SK-N-SH (cell line): ENCODE results near the gene SYT7. TPM values are rescaled to one million over a fixed set of nuclear protein-coding genes. Genes with fewer than 3 reads are reported as not detected.

Experiments used
- CTCF ChIA-PET: fragments of 300-600, 350-600 bp; formaldehyde crosslinking; extraction: SDS; loops from one replicate; lab custom pipeline; 2021; lab: Yijun Ruan, JAX
- POLR2A ChIA-PET: fragments of 350-600 bp; sonication (Branson Sonifier 250); formaldehyde crosslinking; extraction: SDS; loops from one replicate; lab custom pipeline; 2020; ENCODE audit warnings: antibody characterized with exemption, inconsistent platforms; lab: Yijun Ruan, JAX
- DNase-seq: peaks from one replicate; pipeline ENCODE4 v3.0.0; 2012
- H2AFZ ChIP-seq: fragments of 200-600 bp; sonication (generic); 2 replicates; pipeline ENCODE4 v1.8.1; 2016; ENCODE audit warnings: antibody characterized with exemption, mild to moderate bottlenecking, low read depth
- H3F3A ChIP-seq: fragments of 200-600 bp; sonication (generic); replicated peaks from 2 replicates; pipeline ENCODE3; 2016; ENCODE audit warnings: antibody characterized with exemption, mild to moderate bottlenecking; ENCODE audit not compliant: insufficient read depth
- H3K27ac ChIP-seq, 2 experiments: fragments of 200-500 bp in 1 of 2; fragments of 200-600 bp in 1 of 2; sonication (Bioruptor generic) in 1 of 2; sonication (generic), shearing (Covaris generic) in 1 of 2; 2 replicates each; pipeline versions ENCODE4 v1.5.1 to v1.6.1; 2014 to 2016; ENCODE audit warnings: low read depth in 2 of 2, inconsistent platforms in 1 of 2, low read length in 1 of 2, mild to moderate bottlenecking in 1 of 2, mixed read lengths in 1 of 2
- H3K27me3 ChIP-seq: fragments of 200-600 bp; sonication (generic), shearing (Covaris generic); 2 replicates; pipeline ENCODE4 v1.6.1; 2016; ENCODE audit warnings: mixed run types; ENCODE audit not compliant: insufficient read depth
- H3K36me3 ChIP-seq, 2 experiments: fragments of 200-500 bp in 1 of 2; fragments of 200-600 bp in 1 of 2; sonication (Bioruptor generic) in 1 of 2; sonication (generic) in 1 of 2; replicated peaks in 1 of 2; 2 replicates each; pipeline versions ENCODE3 to v1.5.1; 2014 to 2016; ENCODE audit warnings: low read length in 1 of 2, mild to moderate bottlenecking in 1 of 2; ENCODE audit not compliant: insufficient read depth in 2 of 2, control insufficient read depth in 1 of 2
- H3K4me1 ChIP-seq, 2 experiments: fragments of 200-500 bp in 1 of 2; fragments of 200-600 bp in 1 of 2; sonication (Bioruptor generic) in 1 of 2; sonication (generic), shearing (Covaris generic) in 1 of 2; 2 replicates each; pipeline versions ENCODE4 v1.5.1 to v1.6.1; 2014 to 2016; ENCODE audit warnings: low read depth in 1 of 2, low read length in 1 of 2, mixed run types in 1 of 2; ENCODE audit not compliant: insufficient read depth in 2 of 2, control insufficient read depth in 1 of 2
- H3K4me2 ChIP-seq: fragments of 200-600 bp; sonication (generic), shearing (Covaris generic); 2 replicates; pipeline ENCODE4 v1.6.1; 2017; ENCODE audit warnings: mixed run types
- H3K4me3 ChIP-seq, 2 experiments: fragments of 200-500 bp in 1 of 2; fragments of 200-600 bp in 1 of 2; sonication (Bioruptor generic) in 1 of 2; sonication (generic), shearing (Covaris generic) in 1 of 2; 2 replicates each; pipeline versions ENCODE4 v1.5.1 to v1.8.1; 2014 to 2016; ENCODE audit warnings: low read depth in 2 of 2, inconsistent platforms in 1 of 2, low read length in 1 of 2, mild to moderate bottlenecking in 1 of 2, mixed read lengths in 1 of 2, moderate library complexity in 1 of 2
- H3K79me2 ChIP-seq: fragments of 200-600 bp; sonication (generic); 2 replicates; pipeline ENCODE4 v1.8.1; 2017; ENCODE audit warnings: mild to moderate bottlenecking; ENCODE audit not compliant: insufficient read depth
- H3K9ac ChIP-seq: fragments of 200-600 bp; sonication (generic); 2 replicates; pipeline ENCODE4 v1.6.1; 2017; ENCODE audit warnings: mixed run types
- H3K9me2 ChIP-seq: fragments of 200-600 bp; sonication (generic); 2 replicates; pipeline ENCODE4 v1.6.1; 2017; ENCODE audit warnings: mixed run types
- H3K9me3 ChIP-seq: fragments of 200-600 bp; sonication (generic); 2 replicates; pipeline ENCODE4 v1.6.1; 2017; ENCODE audit warnings: mixed run types, mild to moderate bottlenecking, moderate library complexity
- H4K20me1 ChIP-seq: fragments of 200-600 bp; sonication (generic); 2 replicates; pipeline ENCODE4 v1.6.1; 2017; ENCODE audit warnings: mild to moderate bottlenecking, mixed run types; ENCODE audit not compliant: insufficient read depth
- FOXJ3 ChIP-seq: sonication (generic); formaldehyde crosslinking; IDR thresholded peaks from 2 replicates; pipeline ENCODE4 v1.5.1; 2020; ENCODE audit warnings: mild to moderate bottlenecking, missing genetic modification reagents
- GATA2 ChIP-seq: sonication (generic); formaldehyde crosslinking; IDR thresholded peaks from 2 replicates; pipeline ENCODE4 v1.5.0; 2020; ENCODE audit warnings: mild to moderate bottlenecking, missing genetic modification reagents
- MAX ChIP-seq: IDR thresholded peaks from 2 replicates; pipeline ENCODE4 v1.4.0; 2012; ENCODE audit warnings: low read depth
- NFIC ChIP-seq: IDR thresholded peaks from 2 replicates; pipeline ENCODE4 v1.4.0; 2012; ENCODE audit warnings: borderline replicate concordance
- POLR2AphosphoS5 ChIP-seq: IDR thresholded peaks from 2 replicates; pipeline ENCODE4 v1.6.1; 2012; ENCODE audit warnings: low read depth, low read length
- RXRA ChIP-seq: IDR thresholded peaks from 2 replicates; pipeline ENCODE4 v1.4.0; 2012; ENCODE audit warnings: low read depth, mild to moderate bottlenecking, borderline replicate concordance
- TEAD4 ChIP-seq: IDR thresholded peaks from 2 replicates; pipeline ENCODE4 v1.4.0; 2012; ENCODE audit warnings: mild to moderate bottlenecking, borderline replicate concordance; ENCODE audit not compliant: insufficient read depth
- YY1 ChIP-seq: IDR thresholded peaks from 2 replicates; pipeline ENCODE4 v1.4.0; 2012; ENCODE audit warnings: low read depth, mild to moderate bottlenecking
- WGBS: methylation state at CpG from one replicate; pipeline ENCODE4 v1.1.6; 2017; ENCODE audit warnings: low lambda C conversion rate; 5-methylcytosine and 5-hydroxymethylcytosine counted together
- polyA plus RNA-seq, 3 experiments: library from polyadenylated mRNA; depleted of rRNA; stranded (reverse); fragments of >200 nt; gene quantifications; 2 replicates each; pipeline ENCODE4 v1.2.3, GENCODE V29; 2012
- TF ChIP-seq, protein P1 (sequence below): IDR thresholded peaks from 2 replicates; pipeline ENCODE4 v1.6.1; 2012; ENCODE audit warnings: mild to moderate bottlenecking, low read depth, low read length, moderate library complexity
- TF ChIP-seq, protein P2 (sequence below): IDR thresholded peaks from 2 replicates; pipeline ENCODE4; 2012

The SYT7 gene
- polyA plus RNA-seq, 1 of the 3 experiments (the other 2 are of a cell fraction), result 1.1 TPM

GRCh38 chr11:61491736-61492395 is 89.0 kb downstream of the SYT7 start:
- TF ChIP-seq TEAD4 (no peak), FOXJ3 (CRISPR knock-in tag) (no peak), GATA2 (CRISPR knock-in tag) (no peak), MAX (no peak)
- TF ChIP-seq, protein P1, sequence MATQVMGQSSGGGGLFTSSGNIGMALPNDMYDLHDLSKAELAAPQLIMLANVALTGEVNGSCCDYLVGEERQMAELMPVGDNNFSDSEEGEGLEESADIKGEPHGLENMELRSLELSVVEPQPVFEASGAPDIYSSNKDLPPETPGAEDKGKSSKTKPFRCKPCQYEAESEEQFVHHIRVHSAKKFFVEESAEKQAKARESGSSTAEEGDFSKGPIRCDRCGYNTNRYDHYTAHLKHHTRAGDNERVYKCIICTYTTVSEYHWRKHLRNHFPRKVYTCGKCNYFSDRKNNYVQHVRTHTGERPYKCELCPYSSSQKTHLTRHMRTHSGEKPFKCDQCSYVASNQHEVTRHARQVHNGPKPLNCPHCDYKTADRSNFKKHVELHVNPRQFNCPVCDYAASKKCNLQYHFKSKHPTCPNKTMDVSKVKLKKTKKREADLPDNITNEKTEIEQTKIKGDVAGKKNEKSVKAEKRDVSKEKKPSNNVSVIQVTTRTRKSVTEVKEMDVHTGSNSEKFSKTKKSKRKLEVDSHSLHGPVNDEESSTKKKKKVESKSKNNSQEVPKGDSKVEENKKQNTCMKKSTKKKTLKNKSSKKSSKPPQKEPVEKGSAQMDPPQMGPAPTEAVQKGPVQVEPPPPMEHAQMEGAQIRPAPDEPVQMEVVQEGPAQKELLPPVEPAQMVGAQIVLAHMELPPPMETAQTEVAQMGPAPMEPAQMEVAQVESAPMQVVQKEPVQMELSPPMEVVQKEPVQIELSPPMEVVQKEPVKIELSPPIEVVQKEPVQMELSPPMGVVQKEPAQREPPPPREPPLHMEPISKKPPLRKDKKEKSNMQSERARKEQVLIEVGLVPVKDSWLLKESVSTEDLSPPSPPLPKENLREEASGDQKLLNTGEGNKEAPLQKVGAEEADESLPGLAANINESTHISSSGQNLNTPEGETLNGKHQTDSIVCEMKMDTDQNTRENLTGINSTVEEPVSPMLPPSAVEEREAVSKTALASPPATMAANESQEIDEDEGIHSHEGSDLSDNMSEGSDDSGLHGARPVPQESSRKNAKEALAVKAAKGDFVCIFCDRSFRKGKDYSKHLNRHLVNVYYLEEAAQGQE, result no peak
- H3F3A ChIP-seq, result no peaks in the 10 kb centered on the region
- no peak for DNase-seq

DNA sequence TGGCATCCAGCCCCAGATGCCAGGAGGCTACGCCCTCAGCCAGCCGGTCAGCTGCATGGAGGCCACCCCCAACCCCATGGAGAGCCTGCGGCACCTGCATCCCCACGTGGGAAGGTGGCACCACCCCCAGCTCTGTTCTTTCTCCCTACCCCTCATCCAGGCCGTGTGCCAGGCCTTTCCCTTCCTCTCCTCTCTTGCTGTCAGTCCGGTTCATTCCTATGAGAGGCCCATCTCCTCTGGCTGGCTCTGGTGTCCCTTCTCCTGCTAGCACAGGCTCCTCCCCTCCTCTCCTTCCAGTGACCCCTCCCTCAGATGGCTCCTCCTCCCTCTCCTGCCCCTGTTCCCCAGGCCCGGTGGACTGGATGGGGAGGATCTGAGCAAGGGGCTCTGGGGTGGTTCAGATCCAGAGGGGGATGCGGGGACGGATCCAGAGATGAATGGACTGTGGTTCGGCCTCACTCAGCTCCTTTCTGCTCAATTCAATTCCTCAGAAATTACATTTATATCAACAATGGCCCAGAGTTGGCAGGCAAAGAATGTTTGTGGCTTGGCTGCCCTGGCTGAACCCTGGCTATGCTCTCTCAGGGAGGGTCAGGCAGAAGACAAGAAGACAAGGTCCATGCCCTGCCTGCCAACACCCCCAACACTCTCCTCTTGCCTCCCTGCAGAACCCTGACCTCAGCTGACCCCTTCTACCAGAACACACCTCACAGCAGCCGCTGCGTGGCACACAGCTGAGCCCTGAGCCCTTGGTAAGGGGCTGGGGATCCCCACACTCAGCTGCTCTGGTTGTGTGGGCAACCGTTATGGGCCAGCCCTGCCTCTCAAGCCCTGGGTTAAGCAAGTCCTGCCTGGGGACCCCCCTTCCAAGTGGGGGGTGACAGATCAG is 90.8 kb downstream of the SYT7 start:
- Histone ChIP-seq H3F3A (no peaks in the 10 kb centered on the region), H3K4me1 (peaks cover 6 to 33% of the 10 kb centered on the region in 2 experiments; a peak in 1 of 4 replicates), H3K27ac (peak overlapping the region in 1 of 2 experiments; percentile 4; a peak in 1 of 4 replicates), H3K79me2 (no peaks in the 10 kb centered on the region), H4K20me1 (no peaks in the 10 kb centered on the region), H3K4me3 (no peak overlapping the region), H3K36me3 (no peaks in the 10 kb centered on the region), H3K9me2 (no peaks in the 10 kb centered on the region), H3K27me3 (no peaks in the 10 kb centered on the region), H3K4me2 (peak overlapping the region; percentile 28; the same call in 1 of the 2 replicates), H3K9me3 (no peaks in the 10 kb centered on the region), H3K9ac (no peak overlapping the region), H2AFZ (no peak overlapping the region)
- CTCF ChIA-PET, result interaction anchor here (0.6 to 21.8 kb wide), 8 partner anchors 13 to 1053 kb away, joined by 3 to 670 read pairs (median 6); partner anchors contain the start of gene LRRC10B
- peak; percentile 80 for DNase-seq
- TF ChIP-seq POLR2AphosphoS5 (no peak), YY1 (no peak), NFIC (peak; percentile 55; the same call in 1 of the 2 replicates), RXRA (peak; percentile 89)
- TF ChIP-seq, protein P2, sequence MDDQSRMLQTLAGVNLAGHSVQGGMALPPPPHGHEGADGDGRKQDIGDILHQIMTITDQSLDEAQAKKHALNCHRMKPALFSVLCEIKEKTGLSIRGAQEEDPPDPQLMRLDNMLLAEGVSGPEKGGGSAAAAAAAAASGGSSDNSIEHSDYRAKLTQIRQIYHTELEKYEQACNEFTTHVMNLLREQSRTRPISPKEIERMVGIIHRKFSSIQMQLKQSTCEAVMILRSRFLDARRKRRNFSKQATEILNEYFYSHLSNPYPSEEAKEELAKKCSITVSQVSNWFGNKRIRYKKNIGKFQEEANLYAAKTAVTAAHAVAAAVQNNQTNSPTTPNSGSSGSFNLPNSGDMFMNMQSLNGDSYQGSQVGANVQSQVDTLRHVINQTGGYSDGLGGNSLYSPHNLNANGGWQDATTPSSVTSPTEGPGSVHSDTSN, result peak; percentile 38; the same call in 1 of the 2 replicates
- WGBS, result 66% methylated on average over 13 of the region's 13 CpGs
- POLR2A ChIA-PET, result no interaction called here

More at GRCh38 chr11:61491736-61492395, 89.0 kb downstream of the SYT7 start:
- no peak overlapping the region for H3K4me2 ChIP-seq
- ChIA-PET POLR2A (no interaction called here), CTCF (interaction anchor here (0.9 to 21.8 kb wide), 5 partner anchors 9 to 147 kb away, joined by 3 to 670 read pairs (median 5); partner anchors contain the start of gene LRRC10B)
- H3K79me2 ChIP-seq, result no peaks in the 10 kb centered on the region
- H3K27me3 ChIP-seq, result no peaks in the 10 kb centered on the region
- H3K4me1 ChIP-seq, result peaks cover 6 to 38% of the 10 kb centered on the region in 2 experiments; a peak in 1 of 4 replicates
- no peaks in the 10 kb centered on the region for H3K9me2 ChIP-seq
- WGBS, result 86% methylated on average over 9 of the region's 12 CpGs
- H3K27ac ChIP-seq, result no peak overlapping the region; a peak in 1 of 4 replicates
- H3K4me3 ChIP-seq, result no peak overlapping the region
- H2AFZ ChIP-seq, result no peak overlapping the region
- H3K9ac ChIP-seq, result no peak overlapping the region
- no peaks in the 10 kb centered on the region for H3K36me3 ChIP-seq
- H4K20me1 ChIP-seq, result no peaks in the 10 kb centered on the region
- H3K9me3 ChIP-seq, result no peaks in the 10 kb centered on the region
